ENCODE data around the gene PDS5A.

The PDS5A gene

GRCh38 chr4:39889226-39889625 lies 88.5 kb downstream of the PDS5A start:
- Histone ChIP-seq H3K4me1 (ENCODE audit: control insufficient read depth in 2 of 2, insufficient read depth in 1 of 2, low read depth in 1 of 2, low read length in 2 of 2) (peaks cover 0 to 1% of the 10 kb centered on the region in 2 donors), H2AK5ac (ENCODE audit: low read depth, low read length) (no peak overlapping the region), H3K4me2 (ENCODE audit: insufficient read depth, low read length, poor library complexity, severe bottlenecking) (no peak overlapping the region), H3K18ac (ENCODE audit: low read length) (no peak overlapping the region), H3K9ac (ENCODE audit: low read depth, low read length, poor library complexity) (no peak overlapping the region), H2AFZ (ENCODE audit: low read length) (no peak overlapping the region), H4K8ac (ENCODE audit: low read depth, low read length) (no peak overlapping the region), H3K14ac (ENCODE audit: low read length) (no peak overlapping the region), H2BK15ac (ENCODE audit: low read length) (no peak overlapping the region), H2BK12ac (ENCODE audit: low read length) (no peak overlapping the region), H2BK120ac (ENCODE audit: low read depth, low read length) (no peak overlapping the region), H3K79me1 (ENCODE audit: low read depth, low read length) (peaks cover 1% of the 10 kb centered on the region), H3K4me3 (ENCODE audit: low read length in 2 of 2) (no peak overlapping the region), H3K4ac (ENCODE audit: low read length) (no peak overlapping the region), H2BK5ac (ENCODE audit: low read length) (no peak overlapping the region), H3K36me3 (replicated peaks in 1 of 2; ENCODE audit: control insufficient read depth in 2 of 2, insufficient read depth in 2 of 2, low read length in 2 of 2) (peaks cover 5 to 98% of the 10 kb centered on the region in 2 donors), H3K23ac (ENCODE audit: low read depth, low read length, poor library complexity) (no peak overlapping the region), H3K27ac (replicated peaks; ENCODE audit: low read length) (no peak overlapping the region), H3K9me3 (replicated peaks in 1 of 2; ENCODE audit: control insufficient read depth in 2 of 2, insufficient read depth in 1 of 2, low read depth in 1 of 2, low read length in 2 of 2) (no peaks in the 10 kb centered on the region), H4K91ac (ENCODE audit: low read depth, low read length, poor library complexity) (no peak overlapping the region), H3K27me3 (ENCODE audit: control insufficient read depth in 3 of 3, insufficient read depth in 3 of 3, low read depth in 1 of 3, low read length in 3 of 3) (no peaks in the 10 kb centered on the region)
- WGBS, 2 donors (ENCODE audit: extremely low coverage in 2 of 2, insufficient read length in 2 of 2, insufficient replicate concordance in 1 of 2) = no CpG with 5 or more reads among the region's 2 CpGs
- DNase-seq (ENCODE audit: low spot score) = no peak

- Histone ChIP-seq H3K18ac (ENCODE audit: low read length) (no peak overlapping the region), H3K27ac (replicated peaks; ENCODE audit: low read length) (no peak overlapping the region), H2AK5ac (ENCODE audit: low read depth, low read length) (no peak overlapping the region), H3K9me3 (replicated peaks in 1 of 2; ENCODE audit: control insufficient read depth in 2 of 2, insufficient read depth in 1 of 2, low read depth in 1 of 2, low read length in 2 of 2) (no peaks in the 10 kb centered on the region), H2AFZ (ENCODE audit: low read length) (no peak overlapping the region), H3K27me3 (ENCODE audit: control insufficient read depth in 3 of 3, insufficient read depth in 3 of 3, low read depth in 1 of 3, low read length in 3 of 3) (no peaks in the 10 kb centered on the region), H3K9ac (ENCODE audit: low read depth, low read length, poor library complexity) (no peak overlapping the region), H3K23ac (ENCODE audit: low read depth, low read length, poor library complexity) (no peak overlapping the region), H3K79me1 (ENCODE audit: low read depth, low read length) (peaks cover 2% of the 10 kb centered on the region), H3K36me3 (replicated peaks in 1 of 2; ENCODE audit: control insufficient read depth in 2 of 2, insufficient read depth in 2 of 2, low read length in 2 of 2) (peaks cover 7 to 98% of the 10 kb centered on the region in 2 donors), H3K4ac (ENCODE audit: low read length) (no peak overlapping the region), H3K14ac (ENCODE audit: low read length) (no peak overlapping the region), H2BK120ac (ENCODE audit: low read depth, low read length) (no peak overlapping the region), H3K4me2 (ENCODE audit: insufficient read depth, low read length, poor library complexity, severe bottlenecking) (no peak overlapping the region), H2BK5ac (ENCODE audit: low read length) (no peak overlapping the region), H3K4me1 (ENCODE audit: control insufficient read depth in 2 of 2, insufficient read depth in 1 of 2, low read depth in 1 of 2, low read length in 2 of 2) (peaks cover 0 to 2% of the 10 kb centered on the region in 2 donors), H2BK12ac (ENCODE audit: low read length) (no peak overlapping the region), H3K4me3 (ENCODE audit: low read length in 2 of 2) (no peak overlapping the region), H4K91ac (ENCODE audit: low read depth, low read length, poor library complexity) (no peak overlapping the region), H4K8ac (ENCODE audit: low read depth, low read length) (no peak overlapping the region), H2BK15ac (ENCODE audit: low read length) (no peak overlapping the region)
- DNase-seq (ENCODE audit: low spot score) = no peak
- 100% methylated on average over 2 of the region's 5 CpGs; no CpG with 5 or more reads in 1 of the 2 donors for WGBS, 2 donors (ENCODE audit: extremely low coverage in 2 of 2, insufficient read length in 2 of 2, insufficient replicate concordance in 1 of 2)
Measured at GRCh38 chr4:39888541-39888940, 89.2 kb downstream of the PDS5A start.

- no CpG with 5 or more reads among the region's 6 CpGs for WGBS, 2 donors (ENCODE audit: extremely low coverage in 2 of 2, insufficient read length in 2 of 2, insufficient replicate concordance in 1 of 2)
Measured at GRCh38 chr4:39883646-39884045, 94.1 kb downstream of the PDS5A start.

GRCh38 chr4:39881789-39882188 lies 95.9 kb downstream of the PDS5A start:
- H2AFZ ChIP-seq (ENCODE audit: low read length) = no peak overlapping the region

More at GRCh38 chr4:39883646-39884045, 94.1 kb downstream of the PDS5A start:
- no peak for DNase-seq (ENCODE audit: low spot score)
- H3K4ac ChIP-seq (ENCODE audit: low read length) = no peak overlapping the region
- no peak overlapping the region for H4K8ac ChIP-seq (ENCODE audit: low read depth, low read length)
- no peak overlapping the region for H2AK5ac ChIP-seq (ENCODE audit: low read depth, low read length)
- no peak overlapping the region for H3K18ac ChIP-seq (ENCODE audit: low read length)
- H3K9ac ChIP-seq (ENCODE audit: low read depth, low read length, poor library complexity) = no peak overlapping the region
- H3K23ac ChIP-seq (ENCODE audit: low read depth, low read length, poor library complexity) = no peak overlapping the region
- no peak overlapping the region for H2BK5ac ChIP-seq (ENCODE audit: low read length)
- H3K27me3 ChIP-seq (ENCODE audit: control insufficient read depth in 3 of 3, insufficient read depth in 3 of 3, low read depth in 1 of 3, low read length in 3 of 3) = no peaks in the 10 kb centered on the region
- H3K4me3 ChIP-seq (ENCODE audit: low read length in 2 of 2) = no peak overlapping the region
- no peak overlapping the region for H4K91ac ChIP-seq (ENCODE audit: low read depth, low read length, poor library complexity)
- H3K36me3 ChIP-seq (replicated peaks in 1 of 2; ENCODE audit: control insufficient read depth in 2 of 2, insufficient read depth in 2 of 2, low read length in 2 of 2) = peaks cover 18 to 99% of the 10 kb centered on the region in 2 donors
- no peak overlapping the region for H3K14ac ChIP-seq (ENCODE audit: low read length)
- no peaks in the 10 kb centered on the region for H3K9me3 ChIP-seq (replicated peaks in 1 of 2; ENCODE audit: control insufficient read depth in 2 of 2, insufficient read depth in 1 of 2, low read depth in 1 of 2, low read length in 2 of 2)
- no peak overlapping the region for H2BK15ac ChIP-seq (ENCODE audit: low read length)
- no peak overlapping the region for H2BK120ac ChIP-seq (ENCODE audit: low read depth, low read length)
- no peak overlapping the region for H2BK12ac ChIP-seq (ENCODE audit: low read length)
- peaks cover 0 to 2% of the 10 kb centered on the region in 2 donors for H3K4me1 ChIP-seq (ENCODE audit: control insufficient read depth in 2 of 2, insufficient read depth in 1 of 2, low read depth in 1 of 2, low read length in 2 of 2)
- no peak overlapping the region for H3K27ac ChIP-seq (replicated peaks; ENCODE audit: low read length)
- no peak overlapping the region for H2AFZ ChIP-seq (ENCODE audit: low read length)
- H3K79me1 ChIP-seq (ENCODE audit: low read depth, low read length) = peaks cover 2% of the 10 kb centered on the region
- H3K4me2 ChIP-seq (ENCODE audit: insufficient read depth, low read length, poor library complexity, severe bottlenecking) = no peak overlapping the region

More at GRCh38 chr4:39881789-39882188, 95.9 kb downstream of the PDS5A start:
- no peak overlapping the region for H4K8ac ChIP-seq (ENCODE audit: low read depth, low read length)
- no peak overlapping the region for H4K91ac ChIP-seq (ENCODE audit: low read depth, low read length, poor library complexity)
- H2BK5ac ChIP-seq (ENCODE audit: low read length) = no peak overlapping the region
- peaks cover 2% of the 10 kb centered on the region for H3K79me1 ChIP-seq (ENCODE audit: low read depth, low read length)
- no peak for DNase-seq (ENCODE audit: low spot score)
- H2BK120ac ChIP-seq (ENCODE audit: low read depth, low read length) = no peak overlapping the region
- H3K23ac ChIP-seq (ENCODE audit: low read depth, low read length, poor library complexity) = no peak overlapping the region
- H2BK12ac ChIP-seq (ENCODE audit: low read length) = no peak overlapping the region
- H3K18ac ChIP-seq (ENCODE audit: low read length) = no peak overlapping the region
- no peaks in the 10 kb centered on the region for H3K27me3 ChIP-seq (ENCODE audit: control insufficient read depth in 3 of 3, insufficient read depth in 3 of 3, low read depth in 1 of 3, low read length in 3 of 3)
- H3K4ac ChIP-seq (ENCODE audit: low read length) = no peak overlapping the region
- no peaks in the 10 kb centered on the region for H3K9me3 ChIP-seq (replicated peaks in 1 of 2; ENCODE audit: control insufficient read depth in 2 of 2, insufficient read depth in 1 of 2, low read depth in 1 of 2, low read length in 2 of 2)
- H3K4me2 ChIP-seq (ENCODE audit: insufficient read depth, low read length, poor library complexity, severe bottlenecking) = no peak overlapping the region
- peaks cover 0 to 2% of the 10 kb centered on the region in 2 donors for H3K4me1 ChIP-seq (ENCODE audit: control insufficient read depth in 2 of 2, insufficient read depth in 1 of 2, low read depth in 1 of 2, low read length in 2 of 2)
- H2AK5ac ChIP-seq (ENCODE audit: low read depth, low read length) = no peak overlapping the region
- no peak overlapping the region for H3K9ac ChIP-seq (ENCODE audit: low read depth, low read length, poor library complexity)
- no CpG with 5 or more reads among the region's 2 CpGs for WGBS, 2 donors (ENCODE audit: extremely low coverage in 2 of 2, insufficient read length in 2 of 2, insufficient replicate concordance in 1 of 2)
- no peak overlapping the region for H2BK15ac ChIP-seq (ENCODE audit: low read length)
- H3K4me3 ChIP-seq (ENCODE audit: low read length in 2 of 2) = no peak overlapping the region
- no peak overlapping the region for H3K14ac ChIP-seq (ENCODE audit: low read length)
- peaks cover 18 to 98% of the 10 kb centered on the region in 2 donors for H3K36me3 ChIP-seq (replicated peaks in 1 of 2; ENCODE audit: control insufficient read depth in 2 of 2, insufficient read depth in 2 of 2, low read length in 2 of 2)
- H3K27ac ChIP-seq (replicated peaks; ENCODE audit: low read length) = no peak overlapping the region
